Astrocyte of the spinal cord (primary cell): ENCODE measurements around the gene BCAN.

Experiments
- DNase-seq: peaks from one replicate; pipeline ENCODE4 v3.0.0; 2011; ENCODE audit warnings: low read depth, low spot score
- H3K4me3 ChIP-seq: 2 replicates; pipeline ENCODE4 v1.5.1; 2011; ENCODE audit warnings: low read depth, mild to moderate bottlenecking, low read length, moderate library complexity
- in situ Hi-C: cut with HindIII; loops from 2 replicates; pipeline ENCODE4 v1.10.0; 2017; ENCODE audit warnings: low sequenced_read_pairs
- TF ChIP-seq, protein P1 (sequence below): IDR thresholded peaks from 2 replicates; pipeline ENCODE4 v1.5.1; 2012; ENCODE audit warnings: low read depth, mild to moderate bottlenecking, low read length, inconsistent platforms

Gene BCAN

DNA sequence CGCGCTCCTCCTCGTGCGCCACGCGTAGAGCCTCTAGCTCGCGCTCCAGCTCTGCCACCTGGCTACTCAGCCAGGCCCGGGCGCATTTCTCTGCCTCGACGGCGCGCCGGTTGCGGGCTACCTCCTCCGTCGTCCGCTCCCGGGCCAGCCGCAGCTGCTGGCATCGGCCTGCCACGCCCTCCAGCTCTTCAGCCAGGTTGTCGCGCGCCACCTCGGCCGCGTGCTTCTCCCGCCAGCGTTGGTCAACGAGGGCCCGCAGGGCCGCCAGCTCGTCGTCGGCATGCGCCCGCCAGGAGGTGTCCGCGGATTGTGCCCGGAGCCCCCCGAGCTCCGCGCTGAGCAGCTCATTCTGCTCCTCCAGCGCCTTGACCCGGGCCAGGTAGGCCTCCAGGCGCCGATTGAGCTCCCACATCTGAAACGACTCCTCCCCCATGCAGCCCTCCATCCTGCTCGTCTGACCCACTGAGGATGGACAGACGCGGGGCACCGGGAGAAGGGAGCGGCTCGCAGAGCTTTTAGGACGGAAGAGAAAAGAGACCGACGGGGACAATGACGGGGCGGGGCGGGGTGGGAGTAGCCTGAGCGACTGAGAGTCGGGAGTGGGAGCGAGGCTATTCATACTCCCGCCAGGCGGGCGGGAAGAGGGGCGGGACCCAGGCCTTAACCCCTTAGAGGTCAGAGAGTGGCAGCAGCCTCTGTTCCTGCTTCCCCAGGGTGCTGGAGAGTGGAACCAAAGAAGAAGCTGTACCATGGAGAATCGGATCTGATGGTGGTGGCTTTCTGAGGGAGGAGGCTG is 35.1 kb downstream of the BCAN start, which contains the start of gene NES:
Gene NES, minus strand, starts transcription at position 588 of the 796 bp plus-strand sequence. Its CDS starts 143 bp downstream, at position 445.
- DNase-seq, result peak; percentile 63
- TF ChIP-seq, protein P1, sequence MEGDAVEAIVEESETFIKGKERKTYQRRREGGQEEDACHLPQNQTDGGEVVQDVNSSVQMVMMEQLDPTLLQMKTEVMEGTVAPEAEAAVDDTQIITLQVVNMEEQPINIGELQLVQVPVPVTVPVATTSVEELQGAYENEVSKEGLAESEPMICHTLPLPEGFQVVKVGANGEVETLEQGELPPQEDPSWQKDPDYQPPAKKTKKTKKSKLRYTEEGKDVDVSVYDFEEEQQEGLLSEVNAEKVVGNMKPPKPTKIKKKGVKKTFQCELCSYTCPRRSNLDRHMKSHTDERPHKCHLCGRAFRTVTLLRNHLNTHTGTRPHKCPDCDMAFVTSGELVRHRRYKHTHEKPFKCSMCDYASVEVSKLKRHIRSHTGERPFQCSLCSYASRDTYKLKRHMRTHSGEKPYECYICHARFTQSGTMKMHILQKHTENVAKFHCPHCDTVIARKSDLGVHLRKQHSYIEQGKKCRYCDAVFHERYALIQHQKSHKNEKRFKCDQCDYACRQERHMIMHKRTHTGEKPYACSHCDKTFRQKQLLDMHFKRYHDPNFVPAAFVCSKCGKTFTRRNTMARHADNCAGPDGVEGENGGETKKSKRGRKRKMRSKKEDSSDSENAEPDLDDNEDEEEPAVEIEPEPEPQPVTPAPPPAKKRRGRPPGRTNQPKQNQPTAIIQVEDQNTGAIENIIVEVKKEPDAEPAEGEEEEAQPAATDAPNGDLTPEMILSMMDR, result no peak
- in situ Hi-C loops, result no loop called here
- peak within 1 kb of the TSS; percentile 48 for H3K4me3 ChIP-seq

DNA sequence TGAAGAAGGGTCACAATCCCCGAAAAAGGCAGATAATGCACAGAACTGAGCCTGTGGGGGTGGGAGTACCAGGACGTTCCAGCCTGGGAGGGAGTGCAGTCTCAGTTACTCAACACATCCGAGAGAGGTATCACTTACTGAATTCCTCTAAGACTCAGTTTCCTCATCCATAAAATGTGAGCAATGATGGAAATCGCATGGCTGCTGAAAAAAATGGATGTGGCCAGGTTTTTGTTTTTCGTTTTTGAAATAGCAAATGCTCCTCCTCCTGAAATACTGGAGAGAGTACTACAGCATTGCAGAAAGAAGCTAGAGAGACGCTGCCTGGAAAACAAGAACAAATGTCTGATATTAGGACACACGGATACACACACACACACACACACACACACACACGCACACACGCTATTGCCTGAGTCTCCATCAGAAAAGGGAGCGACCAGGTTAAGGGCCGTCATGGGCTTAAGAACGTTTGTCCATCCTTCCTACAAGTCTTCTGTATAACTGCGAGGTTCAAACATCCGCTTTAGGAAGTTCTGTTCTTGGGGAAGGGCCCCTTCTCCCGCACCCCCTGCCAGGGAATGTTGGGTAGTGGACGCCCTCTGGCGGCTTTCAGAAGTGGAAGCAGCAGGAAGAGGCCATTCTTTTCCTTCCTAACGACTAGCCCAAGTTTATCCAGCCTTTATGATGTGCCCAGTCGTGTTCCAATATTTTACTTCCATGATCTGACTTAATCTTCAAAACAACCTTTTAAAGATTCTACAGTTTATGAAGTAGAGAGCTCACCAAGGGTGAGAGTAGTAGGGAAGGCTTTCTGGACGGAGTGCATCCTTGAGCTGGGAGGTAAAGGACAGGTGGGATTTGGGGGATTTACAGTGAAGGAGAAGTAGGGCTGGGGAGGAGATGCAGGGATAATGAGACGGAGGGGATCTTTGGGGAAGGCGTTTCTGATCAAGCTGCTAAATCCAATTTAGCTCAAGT is 36.0 kb downstream of the BCAN start:
- peak overlapping the region; percentile 48 for H3K4me3 ChIP-seq
- TF ChIP-seq, protein P1, result peak; percentile 89
- peak; percentile 90 for DNase-seq
- in situ Hi-C loops, result no loop called here

DNA sequence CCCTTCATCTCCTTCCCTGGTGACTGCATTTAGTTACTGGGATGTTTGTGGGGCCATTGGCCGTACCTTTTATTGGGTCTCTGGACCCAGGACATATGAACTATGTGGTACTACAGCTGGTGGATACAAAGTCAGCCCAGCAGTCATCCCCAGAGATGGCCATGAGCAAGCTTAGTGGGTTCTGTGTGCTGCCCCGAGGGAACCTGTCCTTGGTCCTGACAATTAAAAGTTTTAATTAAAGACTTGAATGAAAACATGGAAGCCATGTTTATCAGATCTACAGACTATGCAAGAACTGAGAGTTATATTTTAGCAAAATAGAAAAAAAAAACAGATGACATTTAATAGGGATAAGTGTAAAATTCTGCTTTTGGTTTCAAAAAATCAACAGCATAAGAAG is 38.1 kb downstream of the BCAN start:
- in situ Hi-C loops, result no loop called here

DNA sequence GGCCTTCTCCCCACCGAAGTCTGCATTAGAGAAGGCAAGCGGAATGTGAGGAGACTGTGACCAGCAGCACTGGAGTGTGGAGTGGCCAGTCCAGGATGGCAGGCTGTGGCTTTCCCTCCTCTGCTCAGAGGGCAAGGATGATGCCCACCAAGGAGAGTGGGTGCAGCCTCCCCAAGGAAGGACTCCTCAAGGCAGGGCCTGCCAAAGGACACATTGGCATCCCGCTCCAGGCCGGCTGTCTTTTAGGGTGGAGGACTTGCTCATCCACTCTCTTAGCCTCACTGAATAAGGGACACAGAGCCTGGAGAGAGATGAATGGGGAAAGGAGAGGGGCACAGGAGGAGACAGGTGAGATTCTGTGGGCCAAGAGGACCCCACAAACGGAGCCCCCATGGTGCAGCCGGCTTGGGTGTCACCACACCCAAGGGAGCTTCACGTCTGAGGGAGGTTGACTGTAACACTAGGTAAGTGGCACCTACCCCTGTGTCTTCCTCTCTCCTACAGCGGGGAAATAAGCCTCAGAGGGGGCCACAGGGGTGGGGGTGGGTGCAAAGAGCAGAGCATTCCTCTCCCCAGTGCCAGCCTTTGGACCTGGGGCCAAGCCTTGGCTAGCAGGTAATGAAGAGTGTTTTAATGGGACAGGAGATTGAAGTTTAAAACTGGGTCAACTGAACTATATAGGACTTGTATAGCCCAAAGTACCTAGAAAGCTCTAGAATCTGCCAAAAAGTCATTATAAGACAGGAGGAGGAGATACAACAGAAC is 39.5 kb downstream of the BCAN start:
- in situ Hi-C loops, result no loop called here
- TF ChIP-seq, protein P1, result no peak
- H3K4me3 ChIP-seq, result no peak overlapping the region
- DNase-seq, result no peak

More for the DNA sequence above, 38.1 kb downstream of the BCAN start:
- DNase-seq, result no peak
- no peak overlapping the region for H3K4me3 ChIP-seq
- TF ChIP-seq, protein P1, result no peak

DNA sequence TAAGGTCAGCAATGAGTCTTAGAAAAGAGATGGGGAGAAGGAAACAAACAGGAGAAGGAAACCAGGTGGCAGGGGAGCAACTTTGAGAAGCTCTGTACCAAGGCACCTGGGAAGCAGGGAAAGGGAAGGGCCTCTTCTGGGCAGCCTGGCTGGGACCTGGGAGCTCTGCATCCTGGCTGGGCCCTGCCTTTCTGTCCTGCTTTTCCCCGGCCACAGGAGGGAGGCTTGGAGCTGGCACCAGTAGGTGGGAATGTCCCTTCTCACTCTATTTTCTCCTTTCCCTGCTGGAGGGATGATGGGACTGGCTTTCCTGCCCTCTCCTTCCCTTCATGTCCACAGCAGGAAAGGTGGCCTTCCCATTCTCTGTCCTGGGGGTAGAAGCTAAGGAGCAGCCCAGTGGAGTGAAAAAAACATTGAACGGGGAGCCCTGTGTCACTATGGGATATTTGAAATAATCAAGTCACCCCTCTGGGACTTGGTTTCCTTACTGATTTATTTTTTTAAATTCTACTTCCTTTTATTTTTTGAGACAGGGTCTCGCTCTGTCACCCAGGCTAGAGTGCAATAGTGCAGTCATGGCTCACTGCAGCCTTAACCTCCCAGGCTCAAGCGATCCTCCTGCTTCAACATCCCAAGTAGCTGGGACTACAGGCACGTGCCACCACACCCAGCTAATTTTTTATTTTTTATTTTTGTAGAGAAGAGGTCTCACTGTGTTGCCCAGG is 40.4 kb downstream of the BCAN start:
- H3K4me3 ChIP-seq, result no peak overlapping the region
- TF ChIP-seq, protein P1, result peak; percentile 9
- in situ Hi-C loops, result no loop called here
- DNase-seq, result no peak
